HG02981 (cell line): Measurements from ENCODE around the gene DOCK4.
"Not testable (repeated sequence)": the region's sequence is repeated elsewhere in the genome, so short reads cannot be mapped to it uniquely, and the experiment has no call there.

ENCODE experiments used
- ATAC-seq: cut with Tn5 transposase; IDR thresholded peaks from one replicate; pipeline ENCODE4 v1.9.1; 2021; ENCODE audit warnings: mild to moderate bottlenecking, moderate library complexity; ENCODE audit not compliant: unreplicated experiment

DOCK4 gene

GRCh38 chr7:111919164-111919563 is 287.0 kb downstream of the DOCK4 start:
- no peak for ATAC-seq

- no peak for ATAC-seq
These were observed 287.7 kb downstream of the DOCK4 start for GRCh38 chr7:111918461-111918860.

GRCh38 chr7:111917404-111917803 is 288.8 kb downstream of the DOCK4 start:
- ATAC-seq = not testable (repeated sequence)

- ATAC-seq = no peak
These were observed 291.9 kb downstream of the DOCK4 start for GRCh38 chr7:111914291-111914690.

DNA sequence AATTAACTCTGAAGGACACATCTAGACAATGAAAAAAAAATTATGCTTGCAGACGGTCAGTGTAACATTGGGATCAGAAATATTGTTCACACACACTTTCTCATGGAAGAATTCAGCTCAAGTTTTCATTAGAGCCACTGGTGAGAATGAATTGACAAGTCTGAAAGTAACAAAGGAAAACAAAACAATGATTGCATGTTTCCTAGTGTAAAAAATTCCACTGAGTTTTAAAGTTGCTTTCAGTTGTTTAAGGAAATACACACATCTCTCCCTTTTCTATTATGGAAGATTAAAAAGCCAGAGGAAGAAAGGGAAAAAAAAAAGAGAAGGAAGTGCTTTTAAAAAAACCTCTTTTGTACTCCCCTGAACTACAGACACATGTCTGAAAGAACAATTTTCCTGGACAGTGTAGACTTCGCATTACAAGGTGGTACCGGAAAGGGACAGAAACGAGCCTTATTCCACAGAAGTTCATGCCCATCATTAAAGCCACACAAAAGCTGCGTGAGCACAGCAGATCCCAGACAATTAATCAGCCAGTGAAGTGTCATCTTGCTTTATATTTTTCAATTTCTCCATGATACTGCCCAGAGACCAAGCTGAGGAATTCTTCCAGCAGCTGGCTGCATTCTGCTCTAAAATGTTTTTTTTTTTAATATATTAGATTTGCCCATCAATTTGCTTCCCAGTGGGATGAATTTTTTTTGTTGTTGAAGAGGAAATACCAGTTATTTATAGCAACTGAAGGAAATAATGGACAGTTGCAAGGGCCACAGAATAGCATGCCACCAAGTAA is 294.8 kb downstream of the DOCK4 start:
- ATAC-seq = no peak

- no peak for ATAC-seq
These were observed 295.5 kb downstream of the DOCK4 start for GRCh38 chr7:111910656-111911055.

GRCh38 chr7:111908673-111909072 is 297.5 kb downstream of the DOCK4 start:
- not testable (repeated sequence) for ATAC-seq

GRCh38 chr7:111903797-111904196 is 302.4 kb downstream of the DOCK4 start:
- no peak for ATAC-seq

DNA sequence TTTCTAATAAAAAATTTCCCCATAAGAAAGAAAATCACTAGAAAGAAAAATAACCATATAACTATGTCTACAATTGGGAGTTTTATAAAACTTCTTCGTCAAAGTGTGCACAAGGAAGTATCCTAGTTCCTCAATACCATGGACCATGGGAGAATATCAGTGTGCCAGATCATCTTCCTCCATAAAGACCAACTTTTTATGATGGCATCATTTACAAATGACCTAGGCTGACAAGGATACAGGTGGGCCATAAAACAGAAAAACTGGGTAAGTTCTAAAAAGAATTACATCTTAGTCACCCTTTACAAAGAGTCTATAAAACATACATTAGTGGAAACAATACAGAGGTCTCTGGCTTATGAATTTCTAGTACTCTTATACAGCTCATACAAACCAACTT is 303.2 kb downstream of the DOCK4 start:
- no peak for ATAC-seq

GRCh38 chr7:111900283-111900682 is 305.9 kb downstream of the DOCK4 start:
- ATAC-seq = no peak

- no peak for ATAC-seq
These were observed 311.1 kb downstream of the DOCK4 start for GRCh38 chr7:111895049-111895448.

- ATAC-seq = no peak
These were observed 311.7 kb downstream of the DOCK4 start for GRCh38 chr7:111894518-111894917.

GRCh38 chr7:111893190-111893589 is 313.0 kb downstream of the DOCK4 start:
- ATAC-seq = no peak

DNA sequence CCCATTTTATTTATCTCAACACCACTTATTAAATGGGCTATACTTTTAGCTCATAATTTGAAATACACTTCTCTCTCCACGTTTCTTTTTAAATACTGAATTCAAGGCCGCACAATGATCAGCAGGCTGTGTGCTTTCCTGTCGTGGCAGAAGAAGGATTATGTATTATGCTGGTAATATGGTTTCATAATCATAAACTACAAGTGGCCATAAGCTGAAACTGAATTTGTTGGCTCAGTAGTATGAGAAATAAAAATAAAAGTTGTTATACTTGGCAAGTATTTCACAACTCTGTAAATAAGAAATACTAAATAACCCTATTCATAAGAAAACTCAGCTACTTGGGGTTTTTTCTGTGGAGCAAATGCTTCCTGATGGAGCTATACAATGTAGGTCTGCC is 313.6 kb downstream of the DOCK4 start:
- no peak for ATAC-seq

DNA sequence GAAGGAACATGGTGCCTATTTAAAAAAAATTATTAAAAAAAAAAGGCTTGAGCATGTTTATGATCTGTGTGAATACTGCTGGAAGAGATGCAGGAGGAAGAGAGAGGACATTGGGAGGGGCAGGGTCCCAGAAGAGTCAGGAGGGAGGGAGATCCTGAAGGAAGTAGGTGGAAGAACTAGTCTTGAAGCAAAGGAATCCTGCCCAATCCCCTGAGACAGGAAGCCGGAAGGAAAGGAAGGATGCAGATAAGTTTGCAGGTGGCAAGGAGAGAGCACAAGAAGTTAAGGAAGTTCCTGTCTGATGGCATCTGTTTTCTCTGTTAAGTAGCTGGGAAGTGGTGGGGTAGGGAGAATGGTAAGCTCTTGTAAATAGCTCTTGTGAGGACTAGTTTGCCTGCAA is 318.5 kb downstream of the DOCK4 start:
- ATAC-seq = no peak

- no peak for ATAC-seq
These were observed 320.0 kb downstream of the DOCK4 start for GRCh38 chr7:111886233-111886632.

- no peak for ATAC-seq
These were observed 323.0 kb downstream of the DOCK4 start for GRCh38 chr7:111883241-111883640.

- no peak for ATAC-seq
These were observed 327.4 kb downstream of the DOCK4 start for GRCh38 chr7:111878785-111879184.

DNA sequence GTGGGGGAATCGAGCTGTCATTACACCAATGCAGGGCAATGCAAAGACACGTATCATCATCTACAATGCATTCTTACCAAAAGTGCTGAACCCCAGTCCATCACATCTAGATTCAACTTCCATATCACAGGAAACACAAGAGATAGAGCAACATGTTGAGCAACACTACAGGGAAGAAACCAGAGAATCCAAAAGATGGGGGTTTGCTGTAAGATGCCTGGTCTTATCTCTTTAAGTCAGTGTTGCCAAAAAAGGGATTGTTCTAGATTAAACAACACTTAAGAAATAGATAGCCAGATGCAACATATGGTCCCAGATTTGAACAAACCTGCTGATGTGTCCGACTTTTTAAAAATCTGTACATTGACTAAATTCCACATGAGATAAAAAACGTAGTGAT is 328.3 kb downstream of the DOCK4 start:
- no peak for ATAC-seq

DNA sequence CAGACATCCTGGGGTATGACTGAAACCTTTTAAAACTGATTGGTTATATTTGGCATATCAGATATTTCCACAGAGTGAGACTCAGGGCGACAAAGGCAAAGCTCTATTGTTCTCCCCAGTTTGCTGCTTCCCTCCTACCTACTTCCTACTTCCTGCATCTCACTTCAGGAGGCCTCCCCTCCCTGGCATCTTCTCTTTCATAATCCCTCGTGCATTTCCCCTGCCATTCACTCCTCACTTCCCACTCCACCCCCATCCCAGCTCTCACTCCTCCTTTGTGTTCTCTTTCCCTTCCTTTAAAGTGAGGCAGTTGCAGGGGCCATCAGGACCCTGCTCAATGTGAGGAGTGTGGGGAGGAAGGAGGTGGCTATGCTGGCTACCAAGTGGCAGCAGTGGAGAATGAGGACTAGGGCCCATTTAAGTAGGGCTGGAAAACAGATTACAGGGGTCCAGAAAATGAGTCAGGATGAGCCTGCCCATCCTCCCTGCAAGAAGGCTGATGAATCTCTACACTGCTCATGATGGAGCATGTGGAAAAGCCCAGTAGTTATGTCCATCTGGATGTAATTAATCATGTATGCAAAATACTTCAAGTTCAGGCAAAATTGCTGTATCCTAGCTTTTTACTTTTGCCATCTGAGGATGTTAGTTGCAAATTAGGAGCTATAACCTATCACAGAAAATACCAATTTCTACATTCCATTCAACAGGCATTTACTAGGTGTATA is 332.1 kb downstream of the DOCK4 start:
- no peak for ATAC-seq

- no peak for ATAC-seq
These were observed 332.9 kb downstream of the DOCK4 start for GRCh38 chr7:111873326-111873646.
